HG02763 (cell line): Measurements from ENCODE around the gene RILPL2.
"Not testable (repeated sequence)": the region's sequence is repeated elsewhere in the genome, so short reads cannot be mapped to it uniquely, and the experiment has no call there.

Experiments
- ATAC-seq: cut with Tn5 transposase; IDR thresholded peaks from one replicate; pipeline ENCODE4 v1.9.1; 2021; ENCODE audit warnings: mild to moderate bottlenecking, moderate library complexity; ENCODE audit not compliant: unreplicated experiment

RILPL2 gene

GRCh38 chr12:123384994-123385376 is 51.5 kb downstream of the RILPL2 start:
- ATAC-seq, result no peak

DNA sequence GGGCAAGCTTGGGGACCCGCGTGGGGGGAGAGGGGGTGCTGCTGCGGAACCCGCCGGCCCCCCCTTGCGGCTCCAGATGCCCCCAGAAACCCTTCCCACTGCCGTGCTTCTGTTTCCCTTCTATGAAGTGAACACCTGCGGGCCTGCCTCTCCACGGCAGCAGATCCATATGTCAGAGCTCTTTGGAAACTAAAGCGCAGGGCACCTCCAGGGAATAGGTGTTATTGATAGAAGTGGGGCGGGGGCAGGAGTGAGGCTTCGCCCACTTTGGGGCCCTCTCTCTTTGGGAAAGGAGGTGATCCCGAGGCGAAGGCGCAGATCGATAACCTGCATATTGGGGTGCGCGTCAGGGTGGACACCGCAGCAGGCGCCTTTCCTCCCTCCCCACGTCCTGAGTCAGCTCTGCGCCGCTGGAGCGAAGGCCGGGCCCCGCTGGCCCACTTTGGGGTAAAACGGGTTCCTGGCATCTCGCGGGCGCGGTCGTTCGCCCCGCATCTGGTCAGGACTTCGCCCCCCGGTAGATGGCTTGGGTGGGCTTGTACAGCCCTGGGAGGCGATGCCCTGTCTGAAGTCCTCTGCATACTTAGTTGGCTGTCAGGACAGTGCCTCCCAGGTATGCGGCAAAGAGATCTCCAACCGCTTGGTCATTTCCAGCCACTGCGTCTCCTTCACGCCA is 52.0 kb downstream of the RILPL2 start:
- no peak for ATAC-seq

DNA sequence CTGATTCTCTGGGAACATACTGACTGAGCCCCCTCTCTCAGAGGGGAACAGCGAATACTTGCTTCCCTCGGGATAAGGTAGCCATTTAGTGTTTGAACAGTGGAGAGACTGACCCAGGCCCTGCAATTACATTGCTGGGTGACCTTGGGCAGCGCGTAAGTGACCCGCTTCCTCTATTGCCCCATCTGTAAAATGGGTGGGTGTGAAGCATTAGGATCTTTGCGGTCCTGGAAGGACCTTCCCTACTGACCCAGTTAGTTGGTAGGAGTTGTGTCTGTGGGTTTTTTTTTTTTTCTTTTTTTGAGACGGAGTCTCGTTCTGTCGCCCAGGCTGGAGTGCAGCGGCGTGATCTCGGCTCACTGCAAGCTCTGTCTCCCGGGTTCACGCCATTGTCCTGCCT is 53.8 kb downstream of the RILPL2 start:
- no peak for ATAC-seq

GRCh38 chr12:123379391-123379790 is 57.1 kb downstream of the RILPL2 start:
- ATAC-seq, result no peak

GRCh38 chr12:123372415-123372814 is 64.1 kb downstream of the RILPL2 start:
- ATAC-seq, result not testable (repeated sequence)

DNA sequence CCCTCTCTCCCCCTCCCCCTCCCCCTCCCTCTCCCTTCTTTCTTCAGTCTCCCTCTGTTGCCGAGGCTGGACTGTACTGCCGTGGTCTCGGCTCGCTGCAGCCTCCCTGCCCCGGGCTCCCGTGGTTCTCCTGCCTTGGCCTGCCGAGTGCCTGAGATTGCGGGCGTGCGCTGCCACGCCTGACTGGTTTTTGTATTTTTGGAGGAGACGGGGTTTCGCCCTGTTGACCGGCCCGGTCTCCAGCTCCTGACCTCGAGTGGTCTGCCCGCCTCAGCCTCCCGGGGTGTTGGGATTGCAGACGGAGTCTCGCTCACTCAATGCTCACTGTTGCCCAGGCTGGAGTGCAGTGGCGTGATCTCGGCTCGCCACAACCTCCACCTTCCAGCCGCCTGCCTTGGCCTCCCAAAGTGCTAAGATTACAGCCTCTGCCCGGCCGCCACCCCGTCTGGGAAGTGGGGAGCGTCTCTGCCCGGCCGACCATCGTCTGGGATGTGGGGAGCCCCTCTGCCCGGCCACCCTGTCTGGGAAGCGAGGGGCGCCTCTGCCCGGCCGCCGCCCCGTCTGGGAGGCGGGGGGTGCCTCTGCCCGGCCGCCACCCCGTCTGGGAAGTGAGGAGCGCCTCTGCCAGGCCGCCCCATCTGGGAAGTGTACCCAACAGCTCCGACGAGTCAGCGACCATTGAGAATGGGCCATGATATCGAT is 64.7 kb downstream of the RILPL2 start:
- not testable (repeated sequence) for ATAC-seq

- no peak for ATAC-seq
Observed at GRCh38 chr12:123369229-123369628, 67.3 kb downstream of the RILPL2 start.

DNA sequence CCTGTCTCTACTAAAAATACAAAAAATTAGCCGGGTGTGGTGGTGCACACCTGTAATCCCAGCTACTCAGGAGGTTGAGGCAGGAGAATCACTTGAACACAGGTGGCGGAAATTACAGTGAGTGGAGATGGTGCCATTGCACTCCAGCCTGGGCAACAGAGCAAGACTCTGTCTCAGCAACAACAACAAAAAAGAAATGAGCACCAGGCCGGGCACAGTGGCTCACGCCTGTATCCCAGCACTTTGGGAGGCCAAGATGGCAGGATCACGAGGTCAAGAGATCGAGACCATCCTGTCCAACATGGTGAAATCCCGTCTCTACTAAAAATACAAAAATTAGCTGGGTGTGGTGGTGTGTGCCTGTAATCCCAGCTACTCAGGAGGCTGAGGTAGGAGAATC is 68.1 kb downstream of the RILPL2 start:
- ATAC-seq, result not testable (repeated sequence)

DNA sequence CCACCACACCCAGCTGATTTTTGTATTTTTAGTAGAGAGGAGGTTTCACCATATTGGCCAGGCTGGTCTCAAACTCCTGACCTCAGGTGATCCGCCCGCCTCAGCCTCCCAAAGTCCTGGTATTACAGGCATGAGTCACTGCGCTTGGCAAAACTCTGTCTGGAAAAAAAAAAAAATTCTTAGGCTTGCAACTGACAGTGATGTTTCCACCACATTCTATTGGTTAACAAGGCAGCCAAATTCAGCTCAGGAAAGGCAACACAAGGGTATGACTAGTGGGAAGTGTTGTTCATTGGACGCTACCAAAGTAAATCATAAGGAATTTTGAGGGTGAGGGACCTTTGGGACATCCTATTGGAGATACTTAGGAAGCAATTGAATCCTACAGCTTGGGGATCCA is 69.0 kb downstream of the RILPL2 start:
- ATAC-seq, result no peak
